Mesenchymal stem cell (in vitro differentiated cells and primary cell): ENCODE data around the gene PRPF19. TPM values are rescaled to one million over a fixed set of nuclear protein-coding genes. Genes with fewer than 3 reads are reported as not detected.
A peak's percentile ranks its signal among the peaks of the same experiment; 100 is the strongest.

ENCODE experiments used
- DNase-seq: peaks from one replicate; pipeline ENCODE4 v3.0.0-alpha.2; 2013
- H2AFZ ChIP-seq: one replicate; pipeline ENCODE4 v1.6.1; 2013; ENCODE audit warnings: low read depth, mild to moderate bottlenecking, control low read depth, inconsistent platforms, low read length, moderate library complexity
- H2AK5ac ChIP-seq: 2 replicates; pipeline ENCODE4 v1.6.1; 2013; ENCODE audit warnings: low read length, moderate library complexity, mild to moderate bottlenecking, inconsistent platforms; ENCODE audit not compliant: severe bottlenecking
- H2BK120ac ChIP-seq: one replicate; pipeline ENCODE4 v1.6.1; 2013; ENCODE audit warnings: low read depth, mild to moderate bottlenecking, inconsistent platforms, low read length, moderate library complexity
- H2BK12ac ChIP-seq, 2 experiments: one replicate each; pipeline ENCODE4 v1.6.1; 2013; ENCODE audit warnings: inconsistent platforms in 2 of 2, low read length in 2 of 2, mild to moderate bottlenecking in 2 of 2, moderate library complexity in 2 of 2, control low read depth in 1 of 2
- H2BK15ac ChIP-seq: one replicate; pipeline ENCODE4 v1.6.1; 2013; ENCODE audit warnings: mild to moderate bottlenecking, low read depth, inconsistent platforms; ENCODE audit not compliant: poor library complexity, severe bottlenecking
- H2BK5ac ChIP-seq: 2 replicates; pipeline ENCODE4 v1.6.1; 2013; ENCODE audit warnings: low read depth, mild to moderate bottlenecking, low read length, control low read depth, inconsistent platforms; ENCODE audit not compliant: poor library complexity, severe bottlenecking
- H3K14ac ChIP-seq, 2 experiments: one replicate each; pipeline ENCODE4 v1.6.1; 2013; ENCODE audit warnings: inconsistent platforms in 2 of 2, low read length in 2 of 2, control low read depth in 1 of 2, mild to moderate bottlenecking in 1 of 2, moderate library complexity in 1 of 2
- H3K18ac ChIP-seq, 2 experiments: one replicate each; pipeline ENCODE4 v1.6.1; 2013; ENCODE audit warnings: inconsistent platforms in 2 of 2, low read length in 2 of 2, control low read depth in 1 of 2, low read depth in 1 of 2, mild to moderate bottlenecking in 1 of 2
- H3K23ac ChIP-seq, 2 experiments: one replicate each; pipeline ENCODE4 v1.6.1; 2013; ENCODE audit warnings: inconsistent platforms in 2 of 2, low read length in 2 of 2, mild to moderate bottlenecking in 2 of 2, moderate library complexity in 2 of 2, control low read depth in 1 of 2
- H3K27ac ChIP-seq: 2 replicates; pipeline ENCODE4 v1.5.1; 2013; ENCODE audit warnings: mild to moderate bottlenecking, moderate library complexity, low read length, control low read depth, inconsistent platforms; ENCODE audit not compliant: poor library complexity, severe bottlenecking
- H3K27me3 ChIP-seq, 2 experiments: 2 replicates each; pipeline versions ENCODE4 v1.6.1 to v1.7.0; 2013; ENCODE audit warnings: low read length in 2 of 2, mild to moderate bottlenecking in 2 of 2, moderate library complexity in 2 of 2, control low read depth in 1 of 2, inconsistent platforms in 1 of 2; ENCODE audit not compliant: control insufficient read depth in 1 of 2, insufficient read depth in 1 of 2
- H3K36me3 ChIP-seq, 2 experiments: 2 replicates each; pipeline versions ENCODE4 v1.6.1 to v1.7.0; 2013; ENCODE audit warnings: low read length in 2 of 2, control low read depth in 1 of 2, inconsistent platforms in 1 of 2, low read depth in 1 of 2, mild to moderate bottlenecking in 1 of 2; ENCODE audit not compliant: insufficient read depth in 2 of 2, control insufficient read depth in 1 of 2
- H3K4ac ChIP-seq, 2 experiments: one replicate each; pipeline ENCODE4 v1.6.1; 2013; ENCODE audit warnings: inconsistent platforms in 2 of 2, low read length in 2 of 2, mild to moderate bottlenecking in 2 of 2, moderate library complexity in 2 of 2, control low read depth in 1 of 2, low read depth in 1 of 2
- H3K4me1 ChIP-seq: 2 replicates; pipeline ENCODE4 v1.6.1; 2013; ENCODE audit warnings: low read depth, low read length, control low read depth; ENCODE audit not compliant: control insufficient read depth, insufficient read depth
- H3K4me2 ChIP-seq: 2 replicates; pipeline ENCODE4 v1.6.1; 2013; ENCODE audit warnings: low read length, mild to moderate bottlenecking, inconsistent platforms; ENCODE audit not compliant: poor library complexity, severe bottlenecking
- H3K4me3 ChIP-seq, 2 experiments: 2 replicates each; pipeline versions ENCODE4 v1.5.1 to v1.7.0; 2013; ENCODE audit warnings: low read length in 2 of 2, mild to moderate bottlenecking in 2 of 2, control low read depth in 1 of 2, low read depth in 1 of 2; ENCODE audit not compliant: insufficient read depth in 1 of 2
- H3K79me1 ChIP-seq: replicated peaks from 2 replicates; pipeline ENCODE4 v1.6.1; 2013; ENCODE audit warnings: mild to moderate bottlenecking, control low read depth, low read length, inconsistent platforms; ENCODE audit not compliant: poor library complexity, severe bottlenecking
- H3K9ac ChIP-seq: 2 replicates; pipeline ENCODE4 v1.7.0; 2013; ENCODE audit warnings: mild to moderate bottlenecking, low read length, moderate library complexity
- H3K9me3 ChIP-seq: 2 replicates; pipeline ENCODE4 v1.7.0; 2013; ENCODE audit warnings: mild to moderate bottlenecking, low read length; ENCODE audit not compliant: control insufficient read depth
- H4K8ac ChIP-seq: one replicate; pipeline ENCODE4 v1.6.1; 2013; ENCODE audit warnings: inconsistent platforms, mild to moderate bottlenecking, low read length, moderate library complexity
- H4K91ac ChIP-seq: one replicate; pipeline ENCODE4 v1.6.1; 2013; ENCODE audit warnings: mild to moderate bottlenecking, low read length, inconsistent platforms
- WGBS: methylation state at CpG from one replicate; pipeline ENCODE4 v1.1.7; 2013; ENCODE audit warnings: mixed read lengths; 5-methylcytosine and 5-hydroxymethylcytosine counted together
- polyA plus RNA-seq, 2 experiments: library from polyadenylated mRNA; stranded (reverse); fragments of 200-250 nt; gene quantifications; one replicate each; pipeline ENCODE4 v1.2.3, GENCODE V29; 2013

Gene PRPF19
- polyA plus RNA-seq (2013, experiment 1 of 2), result 46.6 TPM
- polyA plus RNA-seq (2013, experiment 2 of 2), result 47.0 TPM

GRCh38 chr11:60906132-60906972 lies at the start of gene PRPF19:
PRPF19 (minus strand) TSS chr11:60906585; CDS start chr11:60906382, 203 bp downstream.
- peak within 1 kb of the TSS; percentile 60 to 67 for H3K18ac ChIP-seq
- DNase-seq, result peak; percentile 98
- H3K9ac ChIP-seq, result peak within 1 kb of the TSS; percentile 89
- H3K36me3 ChIP-seq, result peaks cover 22 to 25% of the 10 kb centered on the region in 2 experiments
- no peak within 1 kb of the TSS for H3K23ac ChIP-seq
- H3K4me2 ChIP-seq, result peak within 1 kb of the TSS; percentile 89
- H2BK12ac ChIP-seq, result no peak within 1 kb of the TSS
- peaks cover 11 to 15% of the 10 kb centered on the region in 2 experiments for H3K27me3 ChIP-seq
- H3K4me3 ChIP-seq, result peak within 1 kb of the TSS; percentile 91 to 94
- under 1% methylated on average over 75 of the region's 75 CpGs for WGBS
- peaks cover 4% of the 10 kb centered on the region for H3K4me1 ChIP-seq
- peak within 1 kb of the TSS; percentile 74 for H4K91ac ChIP-seq
- H3K9me3 ChIP-seq, result no peaks in the 10 kb centered on the region
- H3K14ac ChIP-seq, result no peak within 1 kb of the TSS
- H2BK120ac ChIP-seq, result peak within 1 kb of the TSS; percentile 58
- peak within 1 kb of the TSS; percentile 24 to 75 for H3K4ac ChIP-seq
- H2AK5ac ChIP-seq, result no peak within 1 kb of the TSS
- peak within 1 kb of the TSS; percentile 72 for H2AFZ ChIP-seq
- peak within 1 kb of the TSS; percentile 48 for H3K27ac ChIP-seq
- H3K79me1 ChIP-seq, result peaks cover 13% of the 10 kb centered on the region
- H4K8ac ChIP-seq, result peak within 1 kb of the TSS; percentile 86
- H2BK15ac ChIP-seq, result no peak within 1 kb of the TSS
- H2BK5ac ChIP-seq, result no peak within 1 kb of the TSS

DNA sequence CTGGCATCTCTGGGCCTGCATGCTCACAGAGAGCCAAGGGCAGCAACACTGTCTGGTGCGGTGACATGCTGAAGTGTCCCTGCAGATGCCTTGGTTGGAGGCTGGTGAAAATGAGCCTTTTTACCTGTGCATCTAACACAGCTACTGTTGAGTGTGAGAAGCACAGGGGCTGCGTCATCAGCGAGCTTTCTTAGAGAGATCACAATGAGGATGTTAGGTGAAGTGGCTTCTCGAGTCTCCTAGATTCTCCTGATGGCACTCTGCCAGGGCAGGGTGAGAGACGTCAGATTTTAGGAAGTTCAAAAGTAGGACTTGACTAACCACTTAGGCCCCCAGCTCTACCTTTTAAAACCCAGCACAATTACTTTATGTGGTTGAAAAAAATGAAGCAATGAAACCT lies 49.2 kb upstream of the PRPF19 start:
- Histone ChIP-seq H2BK15ac (no peak overlapping the region), H3K4ac (no peak overlapping the region), H3K14ac (no peak overlapping the region), H3K4me3 (no peak overlapping the region), H3K23ac (no peak overlapping the region), H3K27me3 (peaks cover 0 to 5% of the 10 kb centered on the region in 2 experiments), H3K9ac (no peak overlapping the region), H2BK12ac (no peak overlapping the region), H2AK5ac (no peak overlapping the region), H2BK5ac (no peak overlapping the region), H3K79me1 (peaks cover 4% of the 10 kb centered on the region), H2BK120ac (no peak overlapping the region), H2AFZ (no peak overlapping the region), H3K4me1 (peaks cover 19% of the 10 kb centered on the region), H4K8ac (no peak overlapping the region), H4K91ac (no peak overlapping the region), H3K18ac (no peak overlapping the region), H3K4me2 (no peak overlapping the region), H3K27ac (no peak overlapping the region), H3K9me3 (no peaks in the 10 kb centered on the region), H3K36me3 (no peaks in the 10 kb centered on the region)
- no peak for DNase-seq
- WGBS, result 61% methylated on average over 4 of the region's 5 CpGs

DNA sequence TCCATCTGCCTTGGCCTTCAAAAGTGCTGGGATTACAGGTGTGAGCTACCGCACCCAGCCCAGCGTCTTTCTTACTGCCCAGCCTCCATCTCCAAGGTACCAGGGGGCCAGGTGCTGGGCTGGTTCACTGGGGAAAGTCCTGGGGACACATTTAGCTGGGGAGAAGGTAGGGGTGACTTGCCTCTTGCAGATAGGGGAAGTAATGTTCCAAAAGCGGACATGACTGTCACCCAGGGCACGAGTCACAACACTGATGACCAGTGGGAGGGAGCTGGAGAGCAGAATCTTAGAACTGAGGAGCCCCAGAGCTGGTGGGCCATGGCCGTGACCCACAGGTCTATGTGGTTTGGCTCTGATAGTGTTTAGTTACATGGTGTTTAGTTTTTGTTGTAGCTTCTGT lies 48.0 kb upstream of the PRPF19 start:
- no peak overlapping the region for H3K4me3 ChIP-seq
- H4K91ac ChIP-seq, result no peak overlapping the region
- no peaks in the 10 kb centered on the region for H3K9me3 ChIP-seq
- H3K36me3 ChIP-seq, result no peaks in the 10 kb centered on the region
- WGBS, result 82% methylated on average over 4 of the region's 5 CpGs
- no peak overlapping the region for H3K27ac ChIP-seq
- H2BK5ac ChIP-seq, result no peak overlapping the region
- H3K4ac ChIP-seq, result no peak overlapping the region
- H2BK15ac ChIP-seq, result no peak overlapping the region
- H3K23ac ChIP-seq, result no peak overlapping the region
- H3K14ac ChIP-seq, result no peak overlapping the region
- H3K4me2 ChIP-seq, result no peak overlapping the region
- no peak overlapping the region for H2AK5ac ChIP-seq
- H3K18ac ChIP-seq, result no peak overlapping the region
- peaks cover 0 to 3% of the 10 kb centered on the region in 2 experiments for H3K27me3 ChIP-seq
- peaks cover 19% of the 10 kb centered on the region for H3K4me1 ChIP-seq
- H4K8ac ChIP-seq, result no peak overlapping the region
- H2BK12ac ChIP-seq, result no peak overlapping the region
- H3K79me1 ChIP-seq, result peaks cover 4% of the 10 kb centered on the region
- H3K9ac ChIP-seq, result no peak overlapping the region
- no peak overlapping the region for H2BK120ac ChIP-seq
- H2AFZ ChIP-seq, result no peak overlapping the region
- no peak for DNase-seq

DNA sequence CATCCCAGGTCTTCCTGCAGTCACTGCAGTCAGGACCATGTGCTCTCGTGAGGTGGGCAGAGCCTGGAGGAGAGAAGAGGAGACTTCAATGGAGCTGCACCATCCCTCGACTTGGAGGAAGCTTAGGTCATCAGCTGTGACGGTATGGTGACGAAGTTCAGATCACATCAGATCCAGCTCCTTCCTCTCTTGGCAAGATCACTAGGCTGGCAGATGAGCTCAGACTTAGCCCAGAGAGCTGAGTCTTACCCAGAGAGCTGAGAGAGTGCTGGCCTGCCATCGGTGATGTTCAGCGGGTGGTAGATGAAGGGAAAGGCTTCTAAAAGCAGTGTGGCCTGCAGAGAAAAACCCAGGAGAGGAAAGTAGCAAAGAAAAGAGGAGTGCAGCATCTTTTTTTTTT lies 47.4 kb upstream of the PRPF19 start:
- 65% methylated on average over 6 of the region's 6 CpGs for WGBS
- no peaks in the 10 kb centered on the region for H3K9me3 ChIP-seq
- no peak overlapping the region for H3K27ac ChIP-seq
- H4K91ac ChIP-seq, result no peak overlapping the region
- H3K36me3 ChIP-seq, result no peaks in the 10 kb centered on the region
- no peak overlapping the region for H2BK15ac ChIP-seq
- H3K4me2 ChIP-seq, result no peak overlapping the region
- no peak overlapping the region for H2AK5ac ChIP-seq
- H2BK5ac ChIP-seq, result no peak overlapping the region
- peak; percentile 8 for DNase-seq
- no peak overlapping the region for H2BK120ac ChIP-seq
- H3K23ac ChIP-seq, result no peak overlapping the region
- H3K27me3 ChIP-seq, result peaks cover 0 to 3% of the 10 kb centered on the region in 2 experiments
- no peak overlapping the region for H3K18ac ChIP-seq
- H2AFZ ChIP-seq, result no peak overlapping the region
- peaks cover 19% of the 10 kb centered on the region for H3K4me1 ChIP-seq
- peaks cover 4% of the 10 kb centered on the region for H3K79me1 ChIP-seq
- H3K14ac ChIP-seq, result no peak overlapping the region
- H4K8ac ChIP-seq, result peak overlapping the region; percentile 12
- H2BK12ac ChIP-seq, result no peak overlapping the region
- no peak overlapping the region for H3K9ac ChIP-seq
- H3K4ac ChIP-seq, result no peak overlapping the region
- H3K4me3 ChIP-seq, result no peak overlapping the region
